RWPE2 (cell line): ENCODE data around the gene PAQR8.

Experiments used
- ATAC-seq: fragments of 200-7000 bp; cut with Tn5 transposase; 3 replicates; pipeline ENCODE4 v1.9.1; 2021; ENCODE audit warnings: low read depth
- DNase-seq: peaks from one replicate; pipeline ENCODE4 v3.0.0-alpha.2; 2020; ENCODE audit warnings: low spot score
- H3K27ac ChIP-seq: fragments of 450-650 bp; 2 replicates; pipeline ENCODE4 v1.5.1; 2017; ENCODE audit warnings: mild to moderate bottlenecking; ENCODE audit not compliant: poor library complexity, severe bottlenecking
- H3K27me3 ChIP-seq: fragments of 250-450 bp; sonication (Bioruptor Pico); 2 replicates; pipeline ENCODE4 v1.5.1; 2021; ENCODE audit warnings: mild to moderate bottlenecking, moderate library complexity; ENCODE audit not compliant: insufficient read depth, poor library complexity, severe bottlenecking
- H3K36me3 ChIP-seq: fragments of 250-450 bp; sonication (Bioruptor Pico); 2 replicates; pipeline ENCODE4 v1.5.1; 2020; ENCODE audit warnings: low read depth, mild to moderate bottlenecking, moderate library complexity
- H3K4me1 ChIP-seq: fragments of 250-450 bp; sonication (Bioruptor Pico); 2 replicates; pipeline ENCODE4 v1.5.1; 2021; ENCODE audit warnings: mild to moderate bottlenecking, moderate library complexity; ENCODE audit not compliant: insufficient read depth, poor library complexity, severe bottlenecking
- H3K4me3 ChIP-seq: fragments of 250-450 bp; sonication (Bioruptor Pico); 2 replicates; pipeline ENCODE4 v1.5.1; 2021; ENCODE audit warnings: mild to moderate bottlenecking, moderate library complexity; ENCODE audit not compliant: severe bottlenecking
- H3K9me3 ChIP-seq: fragments of 250-450 bp; sonication (Bioruptor Pico); 2 replicates; pipeline ENCODE4 v1.5.1; 2021; ENCODE audit warnings: mild to moderate bottlenecking, moderate library complexity; ENCODE audit not compliant: severe bottlenecking
- TF ChIP-seq, protein P1 (sequence below): fragments of 450-650 bp; IDR thresholded peaks from one replicate; pipeline ENCODE4 v1.5.1; 2017; ENCODE audit warnings: mild to moderate bottlenecking, moderate library complexity; ENCODE audit not compliant: poor library complexity, severe bottlenecking

PAQR8 gene

GRCh38 chr6:52328729-52329128, 33.2 kb upstream of the PAQR8 start:
- Histone ChIP-seq H3K27ac (no peak overlapping the region), H3K4me1 (no peaks in the 10 kb centered on the region), H3K9me3 (no peaks in the 10 kb centered on the region), H3K27me3 (no peaks in the 10 kb centered on the region), H3K4me3 (no peak overlapping the region), H3K36me3 (no peaks in the 10 kb centered on the region)
- no peak for ATAC-seq
- no peak for DNase-seq
- TF ChIP-seq, protein P1, sequence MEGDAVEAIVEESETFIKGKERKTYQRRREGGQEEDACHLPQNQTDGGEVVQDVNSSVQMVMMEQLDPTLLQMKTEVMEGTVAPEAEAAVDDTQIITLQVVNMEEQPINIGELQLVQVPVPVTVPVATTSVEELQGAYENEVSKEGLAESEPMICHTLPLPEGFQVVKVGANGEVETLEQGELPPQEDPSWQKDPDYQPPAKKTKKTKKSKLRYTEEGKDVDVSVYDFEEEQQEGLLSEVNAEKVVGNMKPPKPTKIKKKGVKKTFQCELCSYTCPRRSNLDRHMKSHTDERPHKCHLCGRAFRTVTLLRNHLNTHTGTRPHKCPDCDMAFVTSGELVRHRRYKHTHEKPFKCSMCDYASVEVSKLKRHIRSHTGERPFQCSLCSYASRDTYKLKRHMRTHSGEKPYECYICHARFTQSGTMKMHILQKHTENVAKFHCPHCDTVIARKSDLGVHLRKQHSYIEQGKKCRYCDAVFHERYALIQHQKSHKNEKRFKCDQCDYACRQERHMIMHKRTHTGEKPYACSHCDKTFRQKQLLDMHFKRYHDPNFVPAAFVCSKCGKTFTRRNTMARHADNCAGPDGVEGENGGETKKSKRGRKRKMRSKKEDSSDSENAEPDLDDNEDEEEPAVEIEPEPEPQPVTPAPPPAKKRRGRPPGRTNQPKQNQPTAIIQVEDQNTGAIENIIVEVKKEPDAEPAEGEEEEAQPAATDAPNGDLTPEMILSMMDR, result no peak

- Histone ChIP-seq H3K4me3 (no peak overlapping the region), H3K27ac (no peak overlapping the region), H3K36me3 (no peaks in the 10 kb centered on the region), H3K27me3 (no peaks in the 10 kb centered on the region), H3K4me1 (no peaks in the 10 kb centered on the region), H3K9me3 (no peaks in the 10 kb centered on the region)
- TF ChIP-seq, protein P1, result no peak
- ATAC-seq (no peak), DNase-seq (no peak)
Measured at GRCh38 chr6:52330470-52330869, 31.5 kb upstream of the PAQR8 start.

- DNase-seq (no peak), ATAC-seq (no peak)
- H3K36me3 ChIP-seq, result no peaks in the 10 kb centered on the region
- H3K4me3 ChIP-seq, result no peak overlapping the region
- no peaks in the 10 kb centered on the region for H3K4me1 ChIP-seq
- H3K27ac ChIP-seq, result no peak overlapping the region
- TF ChIP-seq, protein P1, result no peak
- H3K9me3 ChIP-seq, result no peaks in the 10 kb centered on the region
- H3K27me3 ChIP-seq, result no peaks in the 10 kb centered on the region
Measured at GRCh38 chr6:52331793-52332457, 30.0 kb upstream of the PAQR8 start.

DNA sequence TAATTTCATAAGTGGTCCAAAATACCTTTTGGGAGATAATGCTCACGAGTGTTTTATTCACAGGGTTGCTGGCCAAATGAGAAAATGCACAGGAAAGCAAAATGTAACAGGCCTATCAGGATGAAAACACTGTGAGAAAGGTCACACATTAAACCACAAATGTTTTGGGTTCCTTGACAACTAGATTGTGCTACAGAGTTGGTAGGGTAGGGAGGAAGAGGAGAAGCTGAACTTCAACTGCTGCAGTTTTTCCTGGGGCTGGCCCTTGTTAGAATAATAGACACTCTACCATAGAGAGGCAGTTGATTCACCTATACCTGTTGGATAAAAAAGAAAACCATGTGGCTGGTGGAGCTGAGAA, 28.1 kb upstream of the PAQR8 start:
- Histone ChIP-seq H3K9me3 (no peaks in the 10 kb centered on the region), H3K36me3 (no peaks in the 10 kb centered on the region), H3K4me3 (no peak overlapping the region), H3K4me1 (no peaks in the 10 kb centered on the region), H3K27ac (no peak overlapping the region), H3K27me3 (no peaks in the 10 kb centered on the region)
- TF ChIP-seq, protein P1, result no peak
- DNase-seq (no peak), ATAC-seq (no peak)

DNA sequence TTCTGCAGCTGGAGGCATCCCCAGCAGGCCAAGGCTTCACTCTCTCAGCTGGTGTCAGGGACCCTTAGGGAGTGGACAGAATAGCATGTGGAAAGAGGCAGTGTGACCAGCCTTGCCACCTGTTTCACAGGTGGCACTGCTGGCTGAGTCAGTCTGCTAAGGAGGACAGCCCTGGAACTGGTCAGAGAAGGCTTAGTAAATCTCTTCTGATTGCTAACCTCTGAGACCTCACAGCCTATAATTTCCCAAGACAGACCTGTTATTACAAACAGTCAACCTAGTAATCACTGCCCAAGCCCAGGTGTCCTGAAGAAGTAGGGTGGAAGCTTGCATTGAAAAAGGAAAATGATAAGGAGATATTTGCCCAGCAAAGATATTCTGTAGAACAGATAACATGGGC, 26.4 kb upstream of the PAQR8 start:
- ATAC-seq (no peak), DNase-seq (no peak)
- H3K27me3 ChIP-seq, result no peaks in the 10 kb centered on the region
- no peak overlapping the region for H3K27ac ChIP-seq
- no peaks in the 10 kb centered on the region for H3K4me1 ChIP-seq
- TF ChIP-seq, protein P1, result no peak
- H3K4me3 ChIP-seq, result no peak overlapping the region
- no peaks in the 10 kb centered on the region for H3K36me3 ChIP-seq
- H3K9me3 ChIP-seq, result no peaks in the 10 kb centered on the region
